Measurements from ENCODE around the gene TMEM129.

TMEM129 gene

DNA sequence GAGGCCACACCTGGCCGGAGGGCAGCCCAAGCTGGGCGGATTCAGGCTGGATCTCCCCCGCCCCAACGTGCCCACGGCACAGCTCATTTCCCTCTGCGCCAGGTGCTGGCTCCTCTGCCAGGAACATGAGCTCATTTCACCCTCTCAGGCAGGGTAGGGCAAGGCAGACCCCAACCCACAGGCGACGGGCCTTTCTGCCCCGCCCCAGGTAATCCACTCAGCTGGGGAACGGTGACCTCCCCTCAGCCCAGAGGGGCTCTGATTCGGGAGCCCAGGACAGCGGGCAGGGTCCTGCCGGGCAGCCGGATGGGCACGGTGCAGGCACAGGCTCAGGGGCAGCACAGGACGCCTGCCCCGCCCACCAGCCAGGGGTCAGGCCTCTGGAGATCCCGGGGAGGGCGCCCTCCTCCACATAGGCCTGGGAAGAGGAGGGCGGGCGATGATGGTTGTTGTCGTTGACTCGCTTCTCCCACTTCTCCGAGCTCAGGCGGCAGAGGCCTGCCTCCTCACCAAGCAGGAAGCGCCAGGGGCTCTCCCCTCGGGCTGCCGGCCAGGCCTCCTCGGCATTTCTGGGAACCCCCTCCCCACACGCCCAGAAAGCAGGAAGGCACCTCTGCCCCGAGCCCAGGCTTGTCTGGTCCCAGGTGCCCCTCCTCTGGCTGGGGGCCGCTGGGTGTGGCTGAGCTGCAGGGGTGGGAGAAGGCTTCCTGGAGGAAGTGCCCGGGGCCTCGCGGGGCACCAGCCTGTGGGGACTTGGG, 31.3 kb upstream of the TMEM129 start:
- Mint-ChIP-seq H3K4me3 (peak overlapping the region; percentile 30), H3K36me3 (ENCODE audit: low read depth) (no peaks in the 10 kb centered on the region), H3K27me3 (peaks cover 21% of the 10 kb centered on the region), H3K27ac (peak overlapping the region; percentile 82), H3K4me1 (ENCODE audit: low read depth) (peaks cover 33% of the 10 kb centered on the region), H3K9me3 (no peaks in the 10 kb centered on the region)
- intact Hi-C loops (cut with micrococcal nuclease): no loop called here

DNA sequence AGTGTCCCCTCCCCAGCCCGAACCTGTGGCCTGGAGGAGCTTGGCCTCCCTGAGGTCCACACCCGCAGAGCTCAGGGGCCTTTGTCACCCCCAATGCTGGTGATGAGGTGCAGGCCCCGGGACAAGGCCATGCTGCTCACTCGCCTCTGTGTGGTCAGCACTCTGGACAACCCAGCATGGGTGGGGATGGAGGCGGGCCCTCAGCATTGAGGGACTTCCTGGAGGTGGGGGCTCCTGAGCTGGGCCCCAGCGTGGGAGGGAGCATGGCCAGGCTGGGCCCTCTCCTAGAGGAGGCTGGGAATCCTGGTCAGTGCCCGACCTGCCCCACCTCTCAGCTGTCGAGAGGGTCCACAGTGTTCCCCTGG, 30.8 kb upstream of the TMEM129 start:
- intact Hi-C loops (cut with micrococcal nuclease): no loop called here
- H3K4me3 Mint-ChIP-seq: no peak overlapping the region
- peaks cover 23% of the 10 kb centered on the region for H3K27me3 Mint-ChIP-seq
- H3K4me1 Mint-ChIP-seq (ENCODE audit: low read depth): peaks cover 33% of the 10 kb centered on the region
- H3K9me3 Mint-ChIP-seq: no peaks in the 10 kb centered on the region
- no peaks in the 10 kb centered on the region for H3K36me3 Mint-ChIP-seq (ENCODE audit: low read depth)
- H3K27ac Mint-ChIP-seq: peak overlapping the region; percentile 82

DNA sequence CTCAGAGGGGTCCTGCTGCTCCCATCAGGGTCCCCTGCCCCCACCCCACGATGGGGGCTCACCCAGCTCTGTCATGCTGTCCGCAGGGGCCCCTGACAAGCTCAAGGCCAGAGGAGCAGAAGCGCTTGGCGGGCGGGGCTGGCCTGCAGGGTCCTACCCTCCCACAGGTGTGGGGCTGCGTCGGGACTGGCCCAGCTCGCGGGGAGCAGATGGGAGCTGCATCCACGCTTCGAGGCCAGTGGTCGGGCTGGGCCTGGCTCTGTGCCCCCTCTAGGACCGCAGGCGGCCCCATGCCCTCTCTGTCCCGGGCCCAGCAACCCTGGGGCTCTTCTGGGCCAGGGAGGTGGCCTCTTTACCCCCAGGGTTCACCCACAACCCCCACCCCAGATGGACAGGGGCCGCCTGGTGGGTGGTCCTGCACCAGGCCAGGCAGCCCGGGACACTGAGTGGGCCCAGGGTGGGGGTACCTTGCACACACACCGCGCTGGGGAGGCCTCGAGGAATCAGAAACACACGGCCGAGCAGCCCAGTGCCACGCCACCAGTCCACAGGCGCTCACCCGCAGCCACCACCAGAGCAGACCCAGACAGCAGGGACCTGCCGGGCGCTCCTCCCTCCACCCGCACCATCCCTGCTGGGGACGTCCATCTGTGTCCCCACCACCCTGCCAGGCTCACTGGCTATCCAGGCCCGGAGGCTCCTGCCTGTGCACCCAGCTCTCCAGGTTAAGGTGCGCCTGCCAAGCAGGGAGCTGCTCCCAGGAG, 30.2 kb upstream of the TMEM129 start:
- no peak overlapping the region for H3K4me3 Mint-ChIP-seq
- H3K27ac Mint-ChIP-seq: peak overlapping the region; percentile 82
- peaks cover 33% of the 10 kb centered on the region for H3K4me1 Mint-ChIP-seq (ENCODE audit: low read depth)
- intact Hi-C loops (cut with micrococcal nuclease): no loop called here
- no peaks in the 10 kb centered on the region for H3K9me3 Mint-ChIP-seq
- H3K36me3 Mint-ChIP-seq (ENCODE audit: low read depth): no peaks in the 10 kb centered on the region
- peaks cover 23% of the 10 kb centered on the region for H3K27me3 Mint-ChIP-seq

DNA sequence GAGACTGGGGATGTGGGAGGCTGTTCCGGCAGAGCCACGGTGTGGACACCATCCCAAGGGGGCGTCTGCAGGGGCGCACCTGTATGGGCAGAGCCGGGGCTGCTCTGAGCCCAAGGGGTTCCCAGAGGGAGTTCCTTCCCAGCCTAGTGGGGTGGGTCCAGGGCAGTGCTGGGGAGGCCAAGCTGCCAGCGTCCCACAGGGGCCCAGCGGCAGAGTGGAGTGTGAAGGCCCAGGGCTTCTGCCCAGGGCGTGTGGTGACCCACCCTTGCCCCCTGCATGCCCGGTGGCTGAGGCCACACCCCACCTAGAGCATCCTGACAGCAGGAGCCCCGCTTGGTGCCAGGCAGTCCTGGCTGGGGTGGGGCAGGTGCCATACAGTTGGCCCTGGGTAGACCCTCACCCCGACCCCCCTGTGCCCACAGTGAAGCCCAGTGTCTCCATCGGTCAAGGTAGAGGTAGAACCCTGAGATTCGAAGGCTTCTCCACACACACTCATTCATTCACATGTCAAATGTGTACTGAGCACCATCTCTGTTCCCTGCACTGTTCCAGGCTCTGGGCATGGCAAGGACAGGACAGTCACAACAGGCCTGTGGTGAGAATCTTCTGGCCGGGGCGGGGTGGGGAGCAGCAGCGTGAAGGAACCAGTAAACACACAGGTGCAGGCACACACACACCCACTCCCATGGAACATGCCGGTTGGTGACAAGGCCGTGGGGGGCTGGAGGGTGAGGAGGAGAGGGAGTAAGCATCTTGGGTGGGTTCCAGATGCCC, 29.4 kb upstream of the TMEM129 start:
- H3K36me3 Mint-ChIP-seq (ENCODE audit: low read depth): peaks cover 3% of the 10 kb centered on the region
- intact Hi-C loops (cut with micrococcal nuclease): no loop called here
- peaks cover 33% of the 10 kb centered on the region for H3K4me1 Mint-ChIP-seq (ENCODE audit: low read depth)
- no peak overlapping the region for H3K27ac Mint-ChIP-seq
- no peaks in the 10 kb centered on the region for H3K9me3 Mint-ChIP-seq
- H3K27me3 Mint-ChIP-seq: peaks cover 19% of the 10 kb centered on the region
- H3K4me3 Mint-ChIP-seq: no peak overlapping the region

DNA sequence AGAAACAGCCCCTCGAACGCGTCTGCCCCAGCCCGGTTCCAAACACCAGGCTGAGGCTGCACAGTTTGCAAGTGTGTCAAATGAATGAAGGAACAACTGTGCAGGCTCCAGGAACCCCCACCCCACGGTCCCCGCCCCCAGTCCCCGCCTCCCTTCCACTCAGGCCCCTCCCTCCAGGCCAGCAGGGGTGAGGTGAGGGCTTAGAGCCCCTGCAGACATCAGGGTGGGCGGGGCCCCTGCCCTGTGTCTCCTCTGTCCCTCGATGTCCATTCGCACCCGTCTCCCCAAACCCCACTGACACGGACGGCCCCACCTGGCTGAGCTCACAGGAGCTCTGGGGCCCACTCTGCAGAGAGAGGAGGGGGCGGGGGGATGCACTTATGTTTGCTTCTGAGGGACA, 28.7 kb upstream of the TMEM129 start:
- Mint-ChIP-seq H3K27me3 (peaks cover 17% of the 10 kb centered on the region), H3K4me3 (no peak overlapping the region), H3K9me3 (no peaks in the 10 kb centered on the region), H3K27ac (no peak overlapping the region), H3K36me3 (ENCODE audit: low read depth) (peaks cover 10% of the 10 kb centered on the region), H3K4me1 (ENCODE audit: low read depth) (peaks cover 33% of the 10 kb centered on the region)
- intact Hi-C loops (cut with micrococcal nuclease): loop anchor here (5.0 kb wide), 1 partner anchor 147 kb away; no protein-coding TSS in a partner anchor

DNA sequence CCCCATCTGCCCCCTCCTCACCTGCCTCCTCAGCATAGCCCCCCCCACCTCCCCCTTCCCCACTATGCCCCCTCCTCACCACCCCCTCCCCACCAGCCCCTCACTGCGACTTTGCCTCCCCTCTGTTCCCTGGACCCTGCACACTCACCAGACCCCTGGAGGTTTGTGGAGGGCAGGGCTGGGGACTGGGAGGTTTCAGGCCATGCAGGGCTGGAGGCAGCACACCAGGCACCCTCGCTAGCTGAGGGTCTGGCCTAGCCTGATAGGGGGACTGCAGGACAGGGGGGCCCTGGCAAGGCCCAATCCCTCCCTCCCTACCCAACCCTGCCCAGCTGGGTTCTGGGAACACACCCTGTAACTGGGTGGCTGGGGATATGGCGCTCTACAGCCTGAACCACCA, 28.2 kb upstream of the TMEM129 start:
- intact Hi-C loops (cut with micrococcal nuclease): loop anchor here (5.0 kb wide), 1 partner anchor 148 kb away; no protein-coding TSS in a partner anchor
- H3K9me3 Mint-ChIP-seq: no peaks in the 10 kb centered on the region
- H3K36me3 Mint-ChIP-seq (ENCODE audit: low read depth): peaks cover 15% of the 10 kb centered on the region
- peaks cover 33% of the 10 kb centered on the region for H3K4me1 Mint-ChIP-seq (ENCODE audit: low read depth)
- H3K27me3 Mint-ChIP-seq: peaks cover 16% of the 10 kb centered on the region
- H3K27ac Mint-ChIP-seq: no peak overlapping the region
- H3K4me3 Mint-ChIP-seq: no peak overlapping the region

DNA sequence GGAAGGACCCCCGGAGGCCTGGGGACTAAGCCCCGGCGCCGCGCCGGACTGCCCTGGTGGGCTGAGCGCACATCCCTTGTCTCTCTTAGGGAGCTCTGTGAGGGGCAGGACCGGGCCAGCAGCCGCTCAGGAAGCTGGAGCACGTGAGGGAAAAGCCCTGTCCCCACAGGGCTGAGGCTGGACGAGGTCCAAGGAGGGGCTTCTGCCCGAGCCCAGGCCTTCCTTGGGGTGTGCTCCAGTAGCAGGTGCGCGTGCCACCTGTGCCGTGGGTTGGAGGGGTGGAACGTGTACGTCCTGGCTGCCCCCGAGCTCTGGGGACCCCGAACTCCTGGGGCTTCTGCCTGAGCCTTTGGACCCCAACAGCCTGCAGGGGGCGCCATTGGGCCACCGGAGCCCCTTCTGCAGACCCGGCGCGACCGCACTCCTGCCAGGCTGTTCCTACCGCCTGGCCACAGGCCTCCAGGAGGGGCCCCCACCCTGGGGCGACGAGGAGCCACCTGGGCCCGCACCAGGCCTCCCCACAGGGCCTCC, 27.4 kb upstream of the TMEM129 start:
- Mint-ChIP-seq H3K4me3 (no peak overlapping the region), H3K27ac (no peak overlapping the region), H3K36me3 (ENCODE audit: low read depth) (peaks cover 23% of the 10 kb centered on the region), H3K4me1 (ENCODE audit: low read depth) (peaks cover 24% of the 10 kb centered on the region), H3K27me3 (peaks cover 16% of the 10 kb centered on the region), H3K9me3 (no peaks in the 10 kb centered on the region)
- intact Hi-C loops (cut with micrococcal nuclease): loop anchor here (5.0 kb wide), 1 partner anchor 149 kb away; no protein-coding TSS in a partner anchor

DNA sequence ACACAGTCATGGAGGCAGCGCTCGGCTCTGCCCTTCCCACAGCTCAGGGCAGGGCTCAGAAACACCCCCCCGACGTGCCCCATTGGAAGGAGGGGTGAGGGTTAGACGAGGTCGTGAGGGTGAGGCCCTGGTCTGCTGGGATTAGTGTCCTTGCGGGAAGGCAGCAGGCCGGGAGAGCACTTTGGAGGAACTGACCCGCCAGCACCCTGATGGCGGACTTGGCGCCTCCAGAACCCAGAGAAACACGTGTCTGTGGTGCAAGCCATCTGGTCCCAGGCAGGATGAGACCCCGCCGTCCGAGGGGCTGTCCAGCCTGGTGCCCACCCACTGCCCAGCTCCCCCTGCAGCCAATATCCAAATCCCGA, 26.5 kb upstream of the TMEM129 start:
- Mint-ChIP-seq H3K9me3 (no peaks in the 10 kb centered on the region), H3K4me1 (ENCODE audit: low read depth) (peaks cover 15% of the 10 kb centered on the region), H3K27me3 (peaks cover 16% of the 10 kb centered on the region), H3K36me3 (ENCODE audit: low read depth) (peaks cover 32% of the 10 kb centered on the region), H3K4me3 (no peak overlapping the region), H3K27ac (no peak overlapping the region)
- intact Hi-C loops (cut with micrococcal nuclease): loop anchor here (5.0 kb wide), 1 partner anchor 150 kb away; no protein-coding TSS in a partner anchor

DNA sequence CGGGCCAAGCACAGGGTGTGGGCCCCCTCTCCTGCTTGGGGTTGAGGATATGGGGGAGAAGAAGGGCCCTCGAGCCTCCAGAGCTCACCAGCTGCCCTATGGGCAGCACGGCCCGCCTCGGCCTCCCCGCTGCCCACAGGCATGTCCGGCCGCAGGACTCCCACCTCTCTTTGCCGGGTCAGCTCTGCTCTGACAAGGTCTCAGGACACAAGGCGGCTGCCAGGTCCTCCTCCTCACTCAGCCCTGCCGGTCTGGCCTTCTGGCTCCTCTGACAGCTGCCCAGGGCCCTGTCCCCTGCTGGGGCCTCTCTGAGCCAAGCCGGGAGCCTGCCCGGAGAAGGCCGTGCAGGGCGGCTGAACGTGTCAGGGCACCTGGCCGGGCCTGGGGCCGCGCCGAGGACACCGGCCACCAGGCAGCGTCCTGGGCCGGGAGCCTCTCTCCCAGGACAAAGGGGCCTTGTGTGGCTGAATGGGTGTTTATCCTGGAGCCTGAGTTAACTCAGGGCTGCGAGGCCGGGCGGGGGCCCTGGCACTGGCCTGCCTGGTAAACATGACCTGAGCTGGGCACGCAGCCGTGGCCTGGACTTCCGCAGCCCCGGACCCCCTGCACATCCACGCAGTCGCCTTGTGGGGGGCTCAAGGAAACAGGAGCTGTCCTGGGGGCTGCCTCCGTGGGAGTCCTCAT, 25.9 kb upstream of the TMEM129 start:
- H3K27ac Mint-ChIP-seq: no peak overlapping the region
- intact Hi-C loops (cut with micrococcal nuclease): loop anchor here (1.0 to 5.0 kb wide), 2 partner anchors 63 to 150 kb away; no protein-coding TSS in a partner anchor
- H3K4me3 Mint-ChIP-seq: no peak overlapping the region
- peaks cover 38% of the 10 kb centered on the region for H3K36me3 Mint-ChIP-seq (ENCODE audit: low read depth)
- peaks cover 10% of the 10 kb centered on the region for H3K4me1 Mint-ChIP-seq (ENCODE audit: low read depth)
- no peaks in the 10 kb centered on the region for H3K9me3 Mint-ChIP-seq
- peaks cover 16% of the 10 kb centered on the region for H3K27me3 Mint-ChIP-seq

DNA sequence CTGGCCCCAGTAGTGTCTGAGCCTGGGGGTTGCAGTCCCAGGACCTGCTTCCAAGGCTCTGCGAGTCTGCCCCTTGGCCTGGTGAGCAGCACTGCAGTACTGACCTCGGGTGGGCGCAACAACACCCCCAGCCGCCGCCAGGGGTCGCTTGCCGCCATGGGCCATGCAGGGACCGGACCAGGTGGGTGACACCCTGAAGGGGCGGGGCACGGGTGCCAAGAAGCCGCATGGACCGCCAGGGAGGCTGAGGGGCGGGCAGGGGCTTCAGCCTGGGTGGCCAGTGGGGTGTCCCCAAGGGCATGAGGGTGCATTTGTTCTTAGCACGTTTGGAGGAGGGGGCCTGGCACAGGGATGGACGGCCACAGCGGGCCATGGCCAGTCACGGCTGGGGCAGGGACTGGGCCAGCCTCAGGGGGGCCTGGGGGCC, 25.2 kb upstream of the TMEM129 start:
- intact Hi-C loops (cut with micrococcal nuclease): loop anchor here (1.0 to 5.0 kb wide), 2 partner anchors 64 to 151 kb away; no protein-coding TSS in a partner anchor
- H3K27ac Mint-ChIP-seq: no peak overlapping the region
- H3K9me3 Mint-ChIP-seq: no peaks in the 10 kb centered on the region
- H3K4me3 Mint-ChIP-seq: no peak overlapping the region
- peaks cover 46% of the 10 kb centered on the region for H3K36me3 Mint-ChIP-seq (ENCODE audit: low read depth)
- H3K27me3 Mint-ChIP-seq: peaks cover 16% of the 10 kb centered on the region
- peaks cover 6% of the 10 kb centered on the region for H3K4me1 Mint-ChIP-seq (ENCODE audit: low read depth)

DNA sequence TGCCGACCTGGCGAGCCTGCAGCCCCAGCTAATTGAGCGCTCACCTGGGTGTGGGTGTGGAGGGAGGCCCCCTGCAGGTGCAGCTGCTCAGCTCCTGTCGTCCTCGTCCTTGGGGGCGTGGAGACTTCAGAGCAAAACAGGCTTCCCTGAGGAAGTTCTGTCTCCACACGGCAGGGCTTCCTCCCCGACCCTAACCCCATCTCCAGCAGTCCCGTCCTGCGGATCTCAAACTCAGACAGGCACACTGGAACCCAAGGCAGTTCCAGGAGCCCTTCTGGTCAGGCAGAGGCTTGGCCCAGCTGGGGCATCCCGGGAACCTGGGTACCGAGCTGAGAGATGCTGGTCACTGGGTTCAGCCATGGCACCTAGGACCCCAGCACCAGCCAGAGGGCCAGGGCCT, 24.6 kb upstream of the TMEM129 start:
- Mint-ChIP-seq H3K27me3 (peaks cover 16% of the 10 kb centered on the region), H3K4me3 (no peak overlapping the region), H3K27ac (no peak overlapping the region), H3K4me1 (ENCODE audit: low read depth) (peaks cover 11% of the 10 kb centered on the region), H3K9me3 (no peaks in the 10 kb centered on the region), H3K36me3 (ENCODE audit: low read depth) (peaks cover 51% of the 10 kb centered on the region)
- intact Hi-C loops (cut with micrococcal nuclease): loop anchor here (1.0 to 5.0 kb wide), 2 partner anchors 65 to 152 kb away; no protein-coding TSS in a partner anchor

DNA sequence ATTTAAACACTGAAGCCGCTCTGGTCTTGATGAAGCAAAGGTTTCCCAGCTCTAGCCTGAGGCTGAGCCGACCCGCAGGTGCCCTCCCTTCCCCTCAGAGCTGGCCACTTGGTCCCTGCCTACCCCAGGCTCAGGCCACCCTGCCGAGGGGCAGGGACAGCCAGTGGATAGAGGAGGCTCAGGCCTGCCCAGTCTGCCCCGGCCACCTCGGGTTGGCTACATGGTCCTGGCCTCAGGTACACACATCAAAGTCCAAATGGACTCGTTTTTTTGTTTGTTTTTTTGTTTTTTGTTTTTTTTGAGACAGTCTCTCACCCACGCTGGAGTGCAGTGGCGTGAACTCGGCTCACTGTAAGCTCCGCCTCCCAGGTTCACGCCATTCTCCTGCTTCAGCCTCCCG, 24.0 kb upstream of the TMEM129 start:
- H3K27me3 Mint-ChIP-seq: peaks cover 14% of the 10 kb centered on the region
- no peak overlapping the region for H3K4me3 Mint-ChIP-seq
- H3K4me1 Mint-ChIP-seq (ENCODE audit: low read depth): peaks cover 17% of the 10 kb centered on the region
- no peak overlapping the region for H3K27ac Mint-ChIP-seq
- intact Hi-C loops (cut with micrococcal nuclease): loop anchor here (5.0 kb wide), 1 partner anchor 152 kb away; no protein-coding TSS in a partner anchor
- H3K36me3 Mint-ChIP-seq (ENCODE audit: low read depth): peaks cover 57% of the 10 kb centered on the region
- no peaks in the 10 kb centered on the region for H3K9me3 Mint-ChIP-seq

DNA sequence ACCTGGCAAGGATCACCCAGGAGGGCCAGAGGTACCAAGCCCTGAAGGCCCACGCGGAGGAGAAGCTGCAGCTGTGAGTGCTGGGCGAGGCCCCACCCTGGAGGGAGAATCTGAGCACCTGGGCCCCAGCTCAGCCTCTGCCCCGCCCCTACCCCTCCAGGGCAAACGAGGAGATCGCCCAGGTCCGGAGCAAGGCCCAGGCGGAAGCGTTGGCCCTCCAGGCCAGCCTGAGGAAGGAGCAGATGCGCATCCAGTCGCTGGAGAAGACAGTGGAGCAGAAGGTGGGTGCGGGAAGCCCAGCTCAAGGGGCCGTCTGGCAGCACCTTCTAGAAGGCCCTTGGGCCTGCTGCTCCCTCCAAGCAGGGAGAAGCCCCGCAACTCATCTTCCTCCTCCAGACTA, 23.4 kb upstream of the TMEM129 start:
- intact Hi-C loops (cut with micrococcal nuclease): no loop called here
- H3K27ac Mint-ChIP-seq: no peak overlapping the region
- H3K36me3 Mint-ChIP-seq (ENCODE audit: low read depth): peaks cover 63% of the 10 kb centered on the region
- H3K4me1 Mint-ChIP-seq (ENCODE audit: low read depth): peaks cover 22% of the 10 kb centered on the region
- H3K27me3 Mint-ChIP-seq: peaks cover 14% of the 10 kb centered on the region
- H3K9me3 Mint-ChIP-seq: no peaks in the 10 kb centered on the region
- H3K4me3 Mint-ChIP-seq: no peak overlapping the region
